Liver (tissue), 9 donors: ENCODE results near the gene FOXL1. TPM values are rescaled to one million over a fixed set of nuclear protein-coding genes. Genes with fewer than 3 reads are reported as not detected.

Source experiments
- DNase-seq: peaks from one replicate; pipeline ENCODE4 v3.0.0-alpha.2; 2017; ENCODE audit warnings: low spot score
- H3K27ac ChIP-seq, 2 donors: one replicate each; pipeline ENCODE4 v1.7.0; 2013; ENCODE audit warnings: inconsistent platforms in 2 of 2, low read length in 2 of 2, control low read depth in 1 of 2, low read depth in 1 of 2, mild to moderate bottlenecking in 1 of 2
- H3K27me3 ChIP-seq, 4 donors: one replicate each; pipeline versions ENCODE4 v1.6.1 to v1.7.0; 2013; ENCODE audit warnings: low read length in 3 of 4, inconsistent platforms in 1 of 4, mild to moderate bottlenecking in 1 of 4, moderate library complexity in 1 of 4; ENCODE audit not compliant: control insufficient read depth in 4 of 4, insufficient read depth in 4 of 4
- H3K36me3 ChIP-seq, 4 donors: one replicate each; pipeline versions ENCODE4 v1.6.1 to v1.7.0; 2013; ENCODE audit warnings: low read length in 3 of 4, mild to moderate bottlenecking in 3 of 4, low read depth in 1 of 4, moderate library complexity in 1 of 4; ENCODE audit not compliant: control insufficient read depth in 4 of 4, insufficient read depth in 3 of 4
- H3K4me1 ChIP-seq, 4 donors: one replicate each; pipeline versions ENCODE4 v1.6.1 to v1.7.0; 2013; ENCODE audit warnings: low read length in 3 of 4, mild to moderate bottlenecking in 3 of 4, moderate library complexity in 1 of 4; ENCODE audit not compliant: control insufficient read depth in 4 of 4, insufficient read depth in 4 of 4
- H3K4me3 ChIP-seq, 3 donors: one replicate each; pipeline versions ENCODE4 v1.6.1 to v1.7.0; 2013; ENCODE audit warnings: low read length in 3 of 3, control low read depth in 1 of 3, low read depth in 1 of 3, mild to moderate bottlenecking in 1 of 3
- H3K9ac ChIP-seq, 2 donors: one replicate each; pipeline ENCODE4 v1.7.0; 2013; ENCODE audit warnings: low read length in 2 of 2, mild to moderate bottlenecking in 2 of 2, moderate library complexity in 2 of 2, control low read depth in 1 of 2, low read depth in 1 of 2
- H3K9me3 ChIP-seq, 4 donors: one replicate each; pipeline versions ENCODE4 v1.6.1 to v1.7.0; 2013; ENCODE audit warnings: low read length in 3 of 4; ENCODE audit not compliant: control insufficient read depth in 4 of 4
- EGR1 ChIP-seq, 2 donors: IDR thresholded peaks; 2 replicates each; pipeline ENCODE4 v1.6.1; 2016 to 2018; ENCODE audit warnings: antibody characterized with exemption in 2 of 2, low read depth in 2 of 2
- FOXA1 ChIP-seq: IDR thresholded peaks from 2 replicates; pipeline ENCODE4 v1.6.1; 2016; ENCODE audit warnings: antibody characterized with exemption
- FOXA2 ChIP-seq: IDR thresholded peaks from 2 replicates; pipeline ENCODE4 v1.6.1; 2016; ENCODE audit warnings: antibody characterized with exemption
- HNF4A ChIP-seq, 2 donors: conservative IDR thresholded peaks; 2 replicates each; pipeline ENCODE4 v1.6.1; 2016; ENCODE audit warnings: antibody characterized with exemption in 2 of 2, mild to moderate bottlenecking in 2 of 2
- HNF4G ChIP-seq: IDR thresholded peaks from 2 replicates; pipeline ENCODE4 v1.6.1; 2016; ENCODE audit warnings: antibody characterized with exemption
- JUND ChIP-seq, 2 donors: IDR thresholded peaks; 2 replicates each; pipeline ENCODE4 v1.6.1; 2016; ENCODE audit warnings: antibody characterized with exemption in 2 of 2
- NR2F2 ChIP-seq: IDR thresholded peaks from 2 replicates; pipeline ENCODE4 v1.6.1; 2016; ENCODE audit warnings: antibody characterized with exemption
- RAD21 ChIP-seq, 2 donors: IDR thresholded peaks; 2 replicates each; pipeline ENCODE4 v1.6.1; 2016; ENCODE audit warnings: antibody characterized with exemption in 2 of 2, mild to moderate bottlenecking in 2 of 2
- SP1 ChIP-seq: IDR thresholded peaks from 2 replicates; pipeline ENCODE4 v1.6.1; 2018; ENCODE audit warnings: antibody characterized with exemption, mild to moderate bottlenecking
- YY1 ChIP-seq: IDR thresholded peaks from 2 replicates; pipeline ENCODE4 v1.6.1; 2016; ENCODE audit warnings: antibody characterized with exemption, mild to moderate bottlenecking
- WGBS: extraction: QIAGEN DNeasy Blood & Tissue Kit; methylation state at CpG from one replicate; pipeline ENCODE4 v1.1.7; 2013; 5-methylcytosine and 5-hydroxymethylcytosine counted together
- polyA plus RNA-seq, 2 donors: library from polyadenylated mRNA; stranded (reverse) in 1 of 2; unstranded in 1 of 2; fragments of 200-250 nt in 1 of 2; fragments of >200 nt in 1 of 2; fragmentation: Nextera tagmentation in 1 of 2; extraction: Ambion mirVana in 1 of 2; gene quantifications; one replicate each; pipeline versions ENCODE4 v1.2.1 to v1.2.3, GENCODE V29; 2013 to 2015
- total RNA-seq, 2 donors: library from RNA; depleted of rRNA; stranded (reverse); fragments of >200 nt; gene quantifications; one replicate each; pipeline ENCODE4 v1.2.3, GENCODE V29; 2014
- TF ChIP-seq, protein P1 (sequence below): fragments of 150-350 bp; IDR thresholded peaks from 2 replicates; pipeline ENCODE4 v1.5.1; 2017; ENCODE audit warnings: improper control_type of control experiment, low read depth, low read length; ENCODE audit not compliant: missing input control
- TF ChIP-seq, protein P2 (sequence below): IDR thresholded peaks from 2 replicates; pipeline ENCODE4 v1.6.1; 2016; ENCODE audit warnings: antibody characterized with exemption
- TF ChIP-seq, protein P3 (sequence below): IDR thresholded peaks from 2 replicates; pipeline ENCODE4 v1.6.1; 2016; ENCODE audit warnings: antibody characterized with exemption
- donor health status: healthy.
- donor health status: healthy.
- donor health status: healthy.
- donor health status: healthy.
- donor health status: healthy.

The FOXL1 gene
- total and polyA plus RNA-seq, 4 donors = 0.05 to 0.06 TPM; not detected in 2

DNA sequence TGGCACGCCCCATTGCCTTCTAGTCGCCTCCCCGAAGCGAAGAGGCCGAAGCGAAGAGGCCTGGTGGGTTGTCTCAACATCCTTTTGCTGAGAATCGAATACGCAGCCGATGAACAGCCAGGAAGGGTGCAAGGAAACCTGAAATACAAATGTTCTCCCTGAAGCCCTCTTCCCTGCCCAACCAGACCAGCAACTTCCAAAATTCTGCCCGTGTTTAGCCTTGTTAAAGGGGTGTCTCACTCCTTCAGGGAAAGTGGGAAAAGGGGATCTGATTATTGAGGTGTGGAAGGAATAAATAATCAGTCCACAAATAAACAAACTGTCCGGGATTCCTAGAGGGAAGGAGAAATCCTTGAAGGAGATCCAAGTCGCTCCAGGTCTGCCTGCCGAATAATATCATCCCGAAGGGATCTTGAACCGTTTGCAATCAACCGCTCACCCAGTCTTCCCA, 13.1 kb upstream of the FOXL1 start:
- Histone ChIP-seq H3K27me3 (peaks cover 2 to 19% (median 15%) of the 10 kb centered on the region in 4 donors), H3K36me3 (no peaks in the 10 kb centered on the region), H3K4me1 (peaks cover 2 to 19% (median 6%) of the 10 kb centered on the region in 4 donors), H3K9me3 (no peaks in the 10 kb centered on the region), H3K27ac (no peak overlapping the region), H3K9ac (no peak overlapping the region), H3K4me3 (no peak overlapping the region)
- no peak for DNase-seq
- WGBS = 29% methylated on average over 16 of the region's 16 CpGs
- TF ChIP-seq, protein P1, sequence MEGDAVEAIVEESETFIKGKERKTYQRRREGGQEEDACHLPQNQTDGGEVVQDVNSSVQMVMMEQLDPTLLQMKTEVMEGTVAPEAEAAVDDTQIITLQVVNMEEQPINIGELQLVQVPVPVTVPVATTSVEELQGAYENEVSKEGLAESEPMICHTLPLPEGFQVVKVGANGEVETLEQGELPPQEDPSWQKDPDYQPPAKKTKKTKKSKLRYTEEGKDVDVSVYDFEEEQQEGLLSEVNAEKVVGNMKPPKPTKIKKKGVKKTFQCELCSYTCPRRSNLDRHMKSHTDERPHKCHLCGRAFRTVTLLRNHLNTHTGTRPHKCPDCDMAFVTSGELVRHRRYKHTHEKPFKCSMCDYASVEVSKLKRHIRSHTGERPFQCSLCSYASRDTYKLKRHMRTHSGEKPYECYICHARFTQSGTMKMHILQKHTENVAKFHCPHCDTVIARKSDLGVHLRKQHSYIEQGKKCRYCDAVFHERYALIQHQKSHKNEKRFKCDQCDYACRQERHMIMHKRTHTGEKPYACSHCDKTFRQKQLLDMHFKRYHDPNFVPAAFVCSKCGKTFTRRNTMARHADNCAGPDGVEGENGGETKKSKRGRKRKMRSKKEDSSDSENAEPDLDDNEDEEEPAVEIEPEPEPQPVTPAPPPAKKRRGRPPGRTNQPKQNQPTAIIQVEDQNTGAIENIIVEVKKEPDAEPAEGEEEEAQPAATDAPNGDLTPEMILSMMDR = no peak
- TF ChIP-seq SP1 (no peak), RAD21 (IDR thresholded peaks at IDR 0.05) (no peak), HNF4A (conservative IDR thresholded peaks at IDR 0.05) (no peak), HNF4G (no peak), FOXA1 (no peak), EGR1 (IDR thresholded peaks at IDR 0.05; ENCODE audit: low read depth in 2 of 2) (no peak), NR2F2 (no peak), FOXA2 (no peak)
- TF ChIP-seq, protein P2, sequence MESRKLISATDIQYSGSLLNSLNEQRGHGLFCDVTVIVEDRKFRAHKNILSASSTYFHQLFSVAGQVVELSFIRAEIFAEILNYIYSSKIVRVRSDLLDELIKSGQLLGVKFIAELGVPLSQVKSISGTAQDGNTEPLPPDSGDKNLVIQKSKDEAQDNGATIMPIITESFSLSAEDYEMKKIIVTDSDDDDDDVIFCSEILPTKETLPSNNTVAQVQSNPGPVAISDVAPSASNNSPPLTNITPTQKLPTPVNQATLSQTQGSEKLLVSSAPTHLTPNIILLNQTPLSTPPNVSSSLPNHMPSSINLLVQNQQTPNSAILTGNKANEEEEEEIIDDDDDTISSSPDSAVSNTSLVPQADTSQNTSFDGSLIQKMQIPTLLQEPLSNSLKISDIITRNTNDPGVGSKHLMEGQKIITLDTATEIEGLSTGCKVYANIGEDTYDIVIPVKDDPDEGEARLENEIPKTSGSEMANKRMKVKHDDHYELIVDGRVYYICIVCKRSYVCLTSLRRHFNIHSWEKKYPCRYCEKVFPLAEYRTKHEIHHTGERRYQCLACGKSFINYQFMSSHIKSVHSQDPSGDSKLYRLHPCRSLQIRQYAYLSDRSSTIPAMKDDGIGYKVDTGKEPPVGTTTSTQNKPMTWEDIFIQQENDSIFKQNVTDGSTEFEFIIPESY = no peak
- TF ChIP-seq, protein P3, sequence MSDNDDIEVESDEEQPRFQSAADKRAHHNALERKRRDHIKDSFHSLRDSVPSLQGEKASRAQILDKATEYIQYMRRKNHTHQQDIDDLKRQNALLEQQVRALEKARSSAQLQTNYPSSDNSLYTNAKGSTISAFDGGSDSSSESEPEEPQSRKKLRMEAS = no peak

DNA sequence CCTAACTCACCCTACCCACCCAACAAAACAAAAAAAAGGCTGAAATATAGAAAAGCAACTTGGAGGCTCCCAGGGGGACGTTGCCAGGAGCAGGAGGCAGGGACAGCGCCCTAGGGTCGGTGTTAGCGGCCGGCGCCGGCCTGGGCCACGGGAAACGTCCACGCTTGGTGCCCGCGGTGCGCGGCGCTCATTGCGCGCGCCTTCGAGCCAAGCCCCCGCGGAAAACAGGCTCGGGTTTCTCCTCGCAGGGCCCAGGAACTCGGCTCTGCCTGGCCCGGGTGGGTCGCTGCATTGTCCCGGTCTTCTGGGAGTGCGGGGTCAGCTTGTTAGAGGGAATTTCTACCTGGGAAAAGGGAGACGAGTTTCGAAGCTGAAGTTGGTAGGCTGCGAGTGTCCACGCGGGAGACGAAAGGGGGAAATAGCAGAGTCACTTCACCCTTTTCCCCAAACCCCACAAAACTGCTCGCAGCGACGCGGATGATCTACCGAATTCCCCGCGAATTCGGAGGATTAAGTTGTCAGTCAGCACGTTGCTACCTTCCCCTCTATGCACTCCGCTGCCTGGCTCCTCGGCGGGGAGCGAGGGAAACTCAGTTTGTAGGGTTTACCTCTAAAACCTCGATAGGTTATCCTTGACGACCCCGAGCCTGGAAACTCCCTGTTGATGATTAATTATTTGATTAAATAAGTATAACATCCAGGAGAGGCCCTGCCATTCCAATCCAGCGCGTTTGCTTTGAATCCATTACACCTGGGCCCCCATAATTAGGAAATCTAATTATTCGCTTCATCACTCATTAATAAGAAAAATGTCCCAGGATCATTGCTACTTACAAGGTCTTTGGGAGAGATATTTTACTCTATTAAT, 12.5 kb upstream of the FOXL1 start:
- no peak overlapping the region for H3K4me3 ChIP-seq
- no peaks in the 10 kb centered on the region for H3K9me3 ChIP-seq
- TF ChIP-seq YY1 = no peak
- H3K27ac ChIP-seq = no peak overlapping the region
- H3K4me1 ChIP-seq = peaks cover 2 to 19% (median 6%) of the 10 kb centered on the region in 4 donors
- H3K27me3 ChIP-seq = peaks cover 2 to 19% (median 18%) of the 10 kb centered on the region in 4 donors
- H3K9ac ChIP-seq = no peak overlapping the region
- no peak for DNase-seq
- H3K36me3 ChIP-seq = no peaks in the 10 kb centered on the region
- WGBS = 10% methylated on average over 53 of the region's 53 CpGs

DNA sequence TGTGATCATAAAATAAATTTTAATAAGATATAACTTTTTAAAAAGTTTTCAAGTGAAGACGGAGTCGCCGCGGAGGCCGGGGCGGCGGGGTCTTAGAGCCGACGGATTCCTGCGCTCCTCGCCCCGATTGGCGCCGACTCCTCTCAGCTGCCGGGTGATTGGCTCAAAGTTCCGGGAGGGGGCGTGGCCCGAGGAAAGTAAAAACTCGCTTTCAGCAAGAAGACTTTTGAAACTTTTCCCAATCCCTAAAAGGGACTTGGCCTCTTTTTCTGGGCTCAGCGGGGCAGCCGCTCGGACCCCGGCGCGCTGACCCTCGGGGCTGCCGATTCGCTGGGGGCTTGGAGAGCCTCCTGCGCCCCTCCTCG, 11.8 kb upstream of the FOXL1 start, which contains the start of gene FOXC2:
TSS of gene FOXC2 (plus strand) at position 229 of the 365 bp plus-strand sequence. CDS start 507 bp downstream, outside the sequence.
- Histone ChIP-seq H3K9ac (no peak within 1 kb of the TSS), H3K27me3 (peaks cover 2 to 19% (median 18%) of the 10 kb centered on the region in 4 donors), H3K9me3 (no peaks in the 10 kb centered on the region), H3K4me3 (peak within 1 kb of the TSS in 1 of 3 donors; percentile 34), H3K27ac (no peak within 1 kb of the TSS), H3K36me3 (no peaks in the 10 kb centered on the region), H3K4me1 (peaks cover 2 to 19% (median 6%) of the 10 kb centered on the region in 4 donors)
- WGBS = 4% methylated on average over 30 of the region's 30 CpGs
- DNase-seq = peak; percentile 62
- no peak for TF ChIP-seq JUND (IDR thresholded peaks at IDR 0.05)
